ENCODE data around the gene KCNRG.
"Not testable (repeated sequence)": the region's sequence is repeated elsewhere in the genome, so short reads cannot be mapped to it uniquely, and the experiment has no call there.

KCNRG gene

GRCh38 chr13:50011461-50011860 lies 3.8 kb upstream of the KCNRG start:
- no peak for DNase-seq (ENCODE audit: low read depth in 4 of 4, low spot score in 1 of 4)

GRCh38 chr13:50012396-50013169 lies 2.7 kb upstream of the KCNRG start:
- no peak for DNase-seq (ENCODE audit: low read depth in 4 of 4, low spot score in 1 of 4)

GRCh38 chr13:50014386-50014785 lies 858 bp upstream of the KCNRG start:
- DNase-seq (ENCODE audit: low read depth in 4 of 4, low spot score in 1 of 4), result no peak

GRCh38 chr13:50015750-50016149 lies 506 bp downstream of the KCNRG start:
- DNase-seq (ENCODE audit: low read depth in 4 of 4, low spot score in 1 of 4), result no peak

GRCh38 chr13:50016444-50016843 lies 1.2 kb downstream of the KCNRG start:
- no peak for DNase-seq (ENCODE audit: low read depth in 4 of 4, low spot score in 1 of 4)

GRCh38 chr13:50017819-50018218 lies 2.6 kb downstream of the KCNRG start:
- DNase-seq (ENCODE audit: low read depth in 4 of 4, low spot score in 1 of 4), result no peak

GRCh38 chr13:50025436-50025835 lies 10.2 kb downstream of the KCNRG start:
- DNase-seq (ENCODE audit: low read depth in 4 of 4, low spot score in 1 of 4), result no peak

- DNase-seq (ENCODE audit: low read depth in 4 of 4, low spot score in 1 of 4), result no peak
Measured at GRCh38 chr13:50026788-50027473, 11.7 kb downstream of the KCNRG start.

GRCh38 chr13:50030315-50030714 lies 15.1 kb downstream of the KCNRG start:
- no peak for DNase-seq (ENCODE audit: low read depth in 4 of 4, low spot score in 1 of 4)

- DNase-seq (ENCODE audit: low read depth in 4 of 4, low spot score in 1 of 4), result no peak
Measured at GRCh38 chr13:50033725-50034124, 18.5 kb downstream of the KCNRG start.

- no peak for DNase-seq (ENCODE audit: low read depth in 4 of 4, low spot score in 1 of 4)
Measured at GRCh38 chr13:50037788-50038187, 22.5 kb downstream of the KCNRG start.

- DNase-seq (ENCODE audit: low read depth in 4 of 4, low spot score in 1 of 4), result no peak
Measured at GRCh38 chr13:50038266-50038665, 23.0 kb downstream of the KCNRG start.

- no peak for DNase-seq (ENCODE audit: low read depth in 4 of 4, low spot score in 1 of 4)
Measured at GRCh38 chr13:50052478-50052877, 37.2 kb downstream of the KCNRG start.

- no peak for DNase-seq (ENCODE audit: low read depth in 4 of 4, low spot score in 1 of 4)
Measured at GRCh38 chr13:50053844-50054243, 38.6 kb downstream of the KCNRG start.

GRCh38 chr13:50055454-50055853 lies 40.2 kb downstream of the KCNRG start:
- DNase-seq (ENCODE audit: low read depth in 4 of 4, low spot score in 1 of 4), result no peak

GRCh38 chr13:50060718-50061117 lies 45.5 kb downstream of the KCNRG start:
- no peak for DNase-seq (ENCODE audit: low read depth in 4 of 4, low spot score in 1 of 4)

- not testable (repeated sequence) for DNase-seq (ENCODE audit: low read depth in 4 of 4, low spot score in 1 of 4)
Measured at GRCh38 chr13:50062336-50062735, 47.1 kb downstream of the KCNRG start.

GRCh38 chr13:50065712-50066111 lies 50.5 kb downstream of the KCNRG start:
- DNase-seq (ENCODE audit: low read depth in 4 of 4, low spot score in 1 of 4), result no peak

GRCh38 chr13:50068508-50068907 lies 53.3 kb downstream of the KCNRG start:
- DNase-seq (ENCODE audit: low read depth in 4 of 4, low spot score in 1 of 4), result no peak

- no peak for DNase-seq (ENCODE audit: low read depth in 4 of 4, low spot score in 1 of 4)
Measured at GRCh38 chr13:50069261-50069660, 54.0 kb downstream of the KCNRG start.

- no peak for DNase-seq (ENCODE audit: low read depth in 4 of 4, low spot score in 1 of 4)
Measured at GRCh38 chr13:50070186-50070585, 54.9 kb downstream of the KCNRG start.

All from stimulated activated CD4-positive, alpha-beta T cell treated with anti-CD3 and anti-CD28 coated beads, Interleukin-1b, Interleukin-23, amount 100 ng/mL, for 24 hours (primary cell).